IMR-90 (cell line): ENCODE measurements around the gene NEURL2. TPM values are rescaled to one million over a fixed set of nuclear protein-coding genes. Genes with fewer than 3 reads are reported as not detected.

Source experiments
- ATAC-seq: fragments of 200-7000 bp; cut with Tn5 transposase; 2 replicates; pipeline ENCODE4 v1.9.1; 2020; ENCODE audit warnings: low read depth, mild to moderate bottlenecking, moderate library complexity
- BruUV-seq: library from RNA; stranded (reverse); fragments of 400-500 nt; replicated peaks from 2 replicates; lab custom pipeline; 2021; lab: Mats Ljungman, UMichigan
- CTCF ChIA-PET: fragments of 300-600 bp; formaldehyde crosslinking; extraction: SDS; loops from one replicate; lab custom pipeline; 2021; ENCODE audit warnings: antibody characterized with exemption; lab: Yijun Ruan, JAX
- POLR2A ChIA-PET: fragments of 300-600 bp; sonication (Branson Sonifier 250); formaldehyde crosslinking; loops from one replicate; lab custom pipeline; 2022; ENCODE audit warnings: antibody characterized with exemption; ENCODE audit not compliant: unreplicated experiment; lab: Charles Lee
- DNase-seq: peaks from one replicate; pipeline ENCODE4 v3.0.0; 2013
- H2AFZ ChIP-seq: replicated peaks from 2 replicates; pipeline ENCODE3; 2013; ENCODE audit warnings: low read length, mild to moderate bottlenecking; ENCODE audit not compliant: poor library complexity
- H2AK5ac ChIP-seq: 2 replicates; pipeline ENCODE4 v1.6.1; 2013; ENCODE audit warnings: low read depth, low read length, inconsistent platforms
- H2AK9ac ChIP-seq: replicated peaks from 2 replicates; pipeline ENCODE3; 2013; ENCODE audit warnings: mild to moderate bottlenecking, low read depth, low read length, moderate library complexity; ENCODE audit not compliant: poor library complexity
- H2BK120ac ChIP-seq: 2 replicates; pipeline ENCODE4 v1.6.1; 2013; ENCODE audit warnings: low read depth, low read length, inconsistent platforms
- H2BK15ac ChIP-seq: 3 replicates; pipeline ENCODE4 v1.6.1; 2013; ENCODE audit warnings: low read depth, low read length, inconsistent platforms
- H2BK20ac ChIP-seq: 2 replicates; pipeline ENCODE4 v1.6.1; 2013; ENCODE audit warnings: low read depth, mild to moderate bottlenecking, inconsistent platforms, low read length, moderate library complexity
- H2BK5ac ChIP-seq: 2 replicates; pipeline ENCODE4 v1.6.1; 2013; ENCODE audit warnings: mild to moderate bottlenecking, low read depth, low read length, inconsistent platforms; ENCODE audit not compliant: poor library complexity, severe bottlenecking
- H3K14ac ChIP-seq: replicated peaks from 2 replicates; pipeline ENCODE4 v1.6.1; 2013; ENCODE audit warnings: low read depth, low read length, inconsistent platforms
- H3K18ac ChIP-seq: 2 replicates; pipeline ENCODE4 v1.6.1; 2013; ENCODE audit warnings: low read depth, low read length, control low read depth
- H3K23ac ChIP-seq: 2 replicates; pipeline ENCODE4 v1.6.1; 2013; ENCODE audit warnings: low read depth, low read length, inconsistent platforms
- H3K27ac ChIP-seq: 2 replicates; pipeline ENCODE4 v1.5.1; 2013; ENCODE audit warnings: mild to moderate bottlenecking, control low read depth, low read length; ENCODE audit not compliant: insufficient read depth
- H3K27me3 ChIP-seq: 2 replicates; pipeline ENCODE4 v1.6.1; 2013; ENCODE audit warnings: low read length; ENCODE audit not compliant: control insufficient read depth, insufficient read depth
- H3K36me3 ChIP-seq: 2 replicates; pipeline ENCODE4 v1.6.1; 2013; ENCODE audit warnings: low read length, mixed read lengths; ENCODE audit not compliant: control insufficient read depth, insufficient read depth
- H3K4ac ChIP-seq: 2 replicates; pipeline ENCODE4 v1.6.1; 2013; ENCODE audit warnings: low read depth, low read length, inconsistent platforms
- H3K4me1 ChIP-seq: 2 replicates; pipeline ENCODE4 v1.6.1; 2013; ENCODE audit warnings: low read length, mixed read lengths; ENCODE audit not compliant: control insufficient read depth, insufficient read depth
- H3K4me2 ChIP-seq: 2 replicates; pipeline ENCODE4 v1.6.1; 2013; ENCODE audit warnings: low read depth, mild to moderate bottlenecking, control low read depth, low read length, moderate library complexity
- H3K4me3 ChIP-seq: 2 replicates; pipeline ENCODE4 v1.5.1; 2013; ENCODE audit warnings: low read depth, mild to moderate bottlenecking, control low read depth, low read length, moderate library complexity; ENCODE audit not compliant: insufficient read depth
- H3K56ac ChIP-seq: 2 replicates; pipeline ENCODE4 v1.6.1; 2013; ENCODE audit warnings: low read length, inconsistent platforms; ENCODE audit not compliant: insufficient read depth; ENCODE audit errors: extremely low read depth
- H3K79me1 ChIP-seq, 2 experiments: 2 replicates each; pipeline ENCODE4 v1.6.1; 2013; ENCODE audit warnings: low read length in 2 of 2, inconsistent platforms in 1 of 2, low read depth in 1 of 2
- H3K9ac ChIP-seq: 2 replicates; pipeline ENCODE4 v1.6.1; 2013; ENCODE audit warnings: low read depth, low read length, control low read depth
- H3K9me1 ChIP-seq: 2 replicates; pipeline ENCODE4 v1.6.1; 2013; ENCODE audit warnings: low read length, inconsistent platforms; ENCODE audit not compliant: insufficient read depth
- H3K9me3 ChIP-seq: 2 replicates; pipeline ENCODE4 v1.6.1; 2013; ENCODE audit warnings: low read length; ENCODE audit not compliant: control insufficient read depth, insufficient read depth
- H4K20me1 ChIP-seq: 2 replicates; pipeline ENCODE4 v1.6.1; 2013; ENCODE audit warnings: low read length, inconsistent platforms; ENCODE audit not compliant: insufficient read depth
- H4K5ac ChIP-seq: 2 replicates; pipeline ENCODE4 v1.6.1; 2013; ENCODE audit warnings: mild to moderate bottlenecking, low read depth, low read length, control low read depth
- H4K8ac ChIP-seq, 2 experiments: 2 replicates each; pipeline ENCODE4 v1.6.1; 2013; ENCODE audit warnings: low read depth in 2 of 2, low read length in 2 of 2, control low read depth in 1 of 2, inconsistent platforms in 1 of 2
- H4K91ac ChIP-seq: 2 replicates; pipeline ENCODE4 v1.6.1; 2013; ENCODE audit warnings: low read depth, low read length, inconsistent platforms; ENCODE audit not compliant: insufficient read depth
- MAFK ChIP-seq: IDR thresholded peaks from 2 replicates; pipeline ENCODE4 v1.6.1; 2012; ENCODE audit warnings: low read depth, low read length, improper control_type of control experiment
- POLR2A ChIP-seq: IDR thresholded peaks from 2 replicates; pipeline ENCODE4 v1.6.1; 2012; ENCODE audit warnings: mild to moderate bottlenecking, low read depth, low read length
- RCOR1 ChIP-seq: IDR thresholded peaks from 2 replicates; pipeline ENCODE4 v1.6.1; 2012; ENCODE audit warnings: mild to moderate bottlenecking, low read length, improper control_type of control experiment; ENCODE audit not compliant: insufficient replicate concordance
- SMC3 ChIP-seq: fragments of 150-350 bp; IDR thresholded peaks from 2 replicates; pipeline ENCODE4 v1.6.1; 2016; ENCODE audit warnings: low read depth, mild to moderate bottlenecking, antibody characterized with exemption, low read length, moderate library complexity
- WGBS, 2 experiments: methylation state at CpG; one replicate each; pipeline versions ENCODE4 v1.1.5 to v1.1.7; 2013; ENCODE audit warnings: missing lambda C conversion rate in 2 of 2; ENCODE audit not compliant: insufficient read length in 1 of 2; ENCODE audit errors: extremely low coverage in 2 of 2; 5-methylcytosine and 5-hydroxymethylcytosine counted together
- dilution Hi-C: fragments of 300-500 bp; cut with HindIII; formaldehyde crosslinking; loops from one replicate; pipeline ENCODE4 v1.14.3; 2018; ENCODE audit warnings: low sequenced_read_pairs; ENCODE audit not compliant: unreplicated experiment
- in situ Hi-C: fragments of 300-500 bp; cut with MboI; formaldehyde crosslinking; loops from 3 replicates; pipeline ENCODE4 v1.14.3; 2019; ENCODE audit warnings: low sequenced_read_pairs, inconsistent platforms, mixed read lengths
- intact Hi-C: fragments of 100-400 bp; cut with micrococcal nuclease; formaldehyde crosslinking; loops from 2 replicates; pipeline ENCODE4 v1.10.0; 2022
- polyA plus RNA-seq, 3 experiments: library from polyadenylated mRNA; depleted of rRNA; stranded (reverse); fragments of >200 nt; gene quantifications; 2 replicates each; pipeline ENCODE4 v1.2.3, GENCODE V29; 2012; ENCODE audit warnings: low replicate concordance in 1 of 3
- total RNA-seq: library from RNA; depleted of rRNA; stranded (reverse); fragments of >200 nt; gene quantifications from 2 replicates; pipeline ENCODE4 v1.2.3, GENCODE V29; 2012
- TF ChIP-seq, protein P1 (sequence below): fragments of 150-350 bp; IDR thresholded peaks from 2 replicates; pipeline ENCODE4 v1.6.1; 2017; ENCODE audit warnings: mild to moderate bottlenecking, antibody characterized with exemption, low read length, low read depth
- TF ChIP-seq, protein P2 (sequence below): fragments of 150-350 bp; IDR thresholded peaks from 2 replicates; pipeline ENCODE4 v1.6.1; 2016; ENCODE audit warnings: low read depth, mild to moderate bottlenecking, low read length, moderate library complexity, borderline replicate concordance

The NEURL2 gene
- total and polyA plus RNA-seq, 2 of the 4 experiments (the other 2 are of a cell fraction), result 1.1 to 2.5 TPM

DNA sequence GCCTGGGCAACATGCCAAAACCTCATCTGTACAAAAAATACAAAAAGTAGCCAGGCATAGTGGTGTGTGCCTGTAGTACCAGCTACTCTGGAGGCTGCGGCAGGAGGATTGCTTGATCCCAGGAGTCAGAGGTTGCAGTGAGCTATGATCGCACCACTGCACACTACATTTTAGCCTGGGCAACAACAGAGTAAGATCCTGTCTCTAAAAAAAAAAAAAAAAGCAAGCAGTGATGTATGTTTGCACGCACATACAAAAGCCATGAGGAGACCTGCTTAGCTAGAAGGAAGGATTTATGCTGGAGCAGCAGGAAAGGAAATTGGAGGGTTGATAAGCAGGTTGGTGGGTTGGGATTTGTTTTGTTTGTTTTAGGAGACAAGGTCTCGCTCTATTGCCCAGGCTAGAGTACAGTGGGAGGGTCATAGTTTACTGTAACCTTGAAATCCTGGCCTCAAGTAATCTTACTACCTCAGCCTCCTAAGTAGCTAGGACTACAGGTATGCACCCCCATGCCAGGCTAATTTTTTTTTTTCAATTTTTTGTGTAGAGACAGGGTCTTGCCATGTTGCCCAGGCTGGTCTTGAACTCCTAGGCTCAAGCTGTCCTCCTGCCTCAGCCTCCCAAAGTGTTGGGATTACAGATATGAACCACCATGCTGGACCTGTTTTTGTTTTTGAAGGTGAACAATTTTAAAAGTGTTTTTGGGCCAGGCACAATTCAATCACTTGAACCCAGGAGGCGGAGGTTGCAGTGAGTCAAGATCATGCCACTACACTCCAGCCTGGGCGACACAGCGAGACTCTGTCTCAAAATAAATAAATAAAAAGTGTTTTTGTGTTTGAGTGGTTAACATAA, 29.6 kb downstream of the NEURL2 start:
- H3K9ac ChIP-seq, result no peak overlapping the region
- dilution Hi-C loops, result no loop called here
- BruUV-seq, result no TSS peak
- intact Hi-C loops, result no loop called here
- no peak overlapping the region for H4K91ac ChIP-seq
- no peak overlapping the region for H3K23ac ChIP-seq
- no peak for ATAC-seq
- peak overlapping the region; percentile 29; the same call in 1 of the 2 replicates for H2AK5ac ChIP-seq
- H4K20me1 ChIP-seq, result no peaks in the 10 kb centered on the region
- no peak overlapping the region for H2AK9ac ChIP-seq
- H2AFZ ChIP-seq, result no peak overlapping the region
- in situ Hi-C loops, result no loop called here
- no CpG with 5 or more reads among the region's 7 CpGs for WGBS, 2 experiments
- H3K18ac ChIP-seq, result no peak overlapping the region
- H2BK20ac ChIP-seq, result no peak overlapping the region
- POLR2A ChIA-PET, result no interaction called here
- no peaks in the 10 kb centered on the region for H3K36me3 ChIP-seq
- H3K4ac ChIP-seq, result no peak overlapping the region
- H3K14ac ChIP-seq, result no peak overlapping the region
- H3K27me3 ChIP-seq, result no peaks in the 10 kb centered on the region
- no peak overlapping the region for H3K4me3 ChIP-seq
- H4K5ac ChIP-seq, result no peak overlapping the region
- no peak overlapping the region for H2BK5ac ChIP-seq
- peaks cover 3% of the 10 kb centered on the region; the same call in 1 of the 2 replicates for H3K9me1 ChIP-seq
- no peak for TF ChIP-seq MAFK
- no peak for TF ChIP-seq SMC3
- TF ChIP-seq, protein P1, sequence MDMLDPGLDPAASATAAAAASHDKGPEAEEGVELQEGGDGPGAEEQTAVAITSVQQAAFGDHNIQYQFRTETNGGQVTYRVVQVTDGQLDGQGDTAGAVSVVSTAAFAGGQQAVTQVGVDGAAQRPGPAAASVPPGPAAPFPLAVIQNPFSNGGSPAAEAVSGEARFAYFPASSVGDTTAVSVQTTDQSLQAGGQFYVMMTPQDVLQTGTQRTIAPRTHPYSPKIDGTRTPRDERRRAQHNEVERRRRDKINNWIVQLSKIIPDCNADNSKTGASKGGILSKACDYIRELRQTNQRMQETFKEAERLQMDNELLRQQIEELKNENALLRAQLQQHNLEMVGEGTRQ, result no peak
- no peak for TF ChIP-seq RCOR1
- TF ChIP-seq POLR2A, result no peak
- TF ChIP-seq, protein P2, sequence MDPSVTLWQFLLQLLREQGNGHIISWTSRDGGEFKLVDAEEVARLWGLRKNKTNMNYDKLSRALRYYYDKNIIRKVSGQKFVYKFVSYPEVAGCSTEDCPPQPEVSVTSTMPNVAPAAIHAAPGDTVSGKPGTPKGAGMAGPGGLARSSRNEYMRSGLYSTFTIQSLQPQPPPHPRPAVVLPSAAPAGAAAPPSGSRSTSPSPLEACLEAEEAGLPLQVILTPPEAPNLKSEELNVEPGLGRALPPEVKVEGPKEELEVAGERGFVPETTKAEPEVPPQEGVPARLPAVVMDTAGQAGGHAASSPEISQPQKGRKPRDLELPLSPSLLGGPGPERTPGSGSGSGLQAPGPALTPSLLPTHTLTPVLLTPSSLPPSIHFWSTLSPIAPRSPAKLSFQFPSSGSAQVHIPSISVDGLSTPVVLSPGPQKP, result no peak
- no peak overlapping the region for H2BK15ac ChIP-seq
- H3K4me1 ChIP-seq, result peaks cover 4% of the 10 kb centered on the region; the same call in 1 of the 2 replicates
- CTCF ChIA-PET, result no interaction called here
- H3K4me2 ChIP-seq, result no peak overlapping the region
- no peak overlapping the region for H2BK120ac ChIP-seq
- no peak overlapping the region for H4K8ac ChIP-seq
- H3K9me3 ChIP-seq, result no peaks in the 10 kb centered on the region
- no peak for DNase-seq
- no peak overlapping the region for H3K56ac ChIP-seq
- peaks cover 21 to 42% of the 10 kb centered on the region in 2 experiments for H3K79me1 ChIP-seq
- H3K27ac ChIP-seq, result no peak overlapping the region
